CD14-positive monocyte (primary cell): ENCODE data around the gene AGAP1. TPM values are rescaled to one million over a fixed set of nuclear protein-coding genes. Genes with fewer than 3 reads are reported as not detected.

ENCODE experiments used
- DNase-seq, 3 donors: peaks; one replicate each; pipeline ENCODE4 v3.0.0-alpha.2; 2011 to 2022
- H2AFZ ChIP-seq: 2 replicates; pipeline ENCODE4 v1.6.0; 2012; ENCODE audit warnings: mild to moderate bottlenecking, low read depth, low read length, inconsistent platforms; ENCODE audit not compliant: insufficient read depth, poor library complexity, severe bottlenecking
- H3K27ac ChIP-seq, 2 donors: 1 replicate in 1 of 2; 2 replicates in 1 of 2; pipeline ENCODE4 v1.5.1; 2012 to 2013; ENCODE audit warnings: low read length in 2 of 2, control low read depth in 1 of 2, inconsistent platforms in 1 of 2, low read depth in 1 of 2, mild to moderate bottlenecking in 1 of 2
- H3K27me3 ChIP-seq, 2 donors: one replicate each; pipeline versions ENCODE4 v1.6.0 to v1.6.1; 2011 to 2013; ENCODE audit warnings: low read length in 2 of 2; ENCODE audit not compliant: control insufficient read depth in 2 of 2, insufficient read depth in 2 of 2
- H3K36me3 ChIP-seq, 2 donors: replicated peaks in 1 of 2; 1 replicate in 1 of 2; 2 replicates in 1 of 2; pipeline versions ENCODE4 v1.5.1 to v1.6.1; 2012 to 2013; ENCODE audit warnings: low read length in 2 of 2, control low read depth in 1 of 2, inconsistent platforms in 1 of 2, mild to moderate bottlenecking in 1 of 2; ENCODE audit not compliant: insufficient read depth in 2 of 2, control insufficient read depth in 1 of 2
- H3K4me1 ChIP-seq, 2 donors: 1 replicate in 1 of 2; 2 replicates in 1 of 2; pipeline versions ENCODE4 v1.5.1 to v1.6.1; 2012 to 2013; ENCODE audit warnings: low read length in 2 of 2, control low read depth in 1 of 2, inconsistent platforms in 1 of 2, mild to moderate bottlenecking in 1 of 2, moderate library complexity in 1 of 2; ENCODE audit not compliant: insufficient read depth in 2 of 2, control insufficient read depth in 1 of 2
- H3K4me2 ChIP-seq: replicated peaks from 2 replicates; pipeline ENCODE3; 2012; ENCODE audit warnings: low read length, moderate library complexity, mild to moderate bottlenecking; ENCODE audit not compliant: poor library complexity, severe bottlenecking; ENCODE audit errors: extremely low read depth
- H3K4me3 ChIP-seq, 3 experiments: fragments of 200-600 bp in 1 of 3; sonication (generic) in 1 of 3; replicated peaks in 1 of 3; 1 replicate in 2 of 3; 2 replicates in 1 of 3; pipeline ENCODE4 v1.5.1; 2011 to 2013; ENCODE audit warnings: low read length in 3 of 3, mild to moderate bottlenecking in 3 of 3, control low read depth in 2 of 3, low read depth in 2 of 3, inconsistent platforms in 1 of 3, moderate library complexity in 1 of 3
- H3K79me2 ChIP-seq: 2 replicates; pipeline ENCODE4 v1.6.0; 2012; ENCODE audit warnings: mild to moderate bottlenecking, control low read depth, inconsistent platforms, low read length, moderate library complexity; ENCODE audit not compliant: insufficient read depth
- H3K9ac ChIP-seq: 2 replicates; pipeline ENCODE4 v1.6.0; 2017; ENCODE audit warnings: low read length, mild to moderate bottlenecking; ENCODE audit not compliant: insufficient read depth, poor library complexity, severe bottlenecking
- H3K9me3 ChIP-seq, 2 donors: replicated peaks in 1 of 2; 1 replicate in 1 of 2; 2 replicates in 1 of 2; pipeline versions ENCODE4 v1.5.1 to v1.6.1; 2012 to 2013; ENCODE audit warnings: low read length in 2 of 2, control low read depth in 1 of 2; ENCODE audit not compliant: control insufficient read depth in 1 of 2, insufficient read depth in 1 of 2
- H4K20me1 ChIP-seq: 2 replicates; pipeline ENCODE4 v1.6.0; 2012; ENCODE audit warnings: mild to moderate bottlenecking, low read length, control low read depth, moderate library complexity; ENCODE audit not compliant: insufficient read depth
- H3K27ac Mint-ChIP-seq, 7 donors: one replicate each; pipeline ENCODE4 v1.8.0; 2020; ENCODE audit warnings: mild to moderate bottlenecking in 7 of 7, mixed read lengths in 7 of 7, moderate library complexity in 6 of 7, inconsistent platforms in 2 of 7
- H3K27me3 Mint-ChIP-seq, 3 donors: one replicate each; pipeline ENCODE4 v1.8.0; 2021 to 2022; ENCODE audit warnings: low read depth in 3 of 3, mild to moderate bottlenecking in 3 of 3, mixed read lengths in 3 of 3, moderate library complexity in 3 of 3, inconsistent platforms in 1 of 3
- H3K36me3 Mint-ChIP-seq, 2 donors: one replicate each; pipeline ENCODE4 v1.8.0; 2020; ENCODE audit warnings: mixed read lengths in 2 of 2, inconsistent platforms in 1 of 2, mild to moderate bottlenecking in 1 of 2
- H3K4me1 Mint-ChIP-seq: one replicate; pipeline ENCODE4 v1.8.0; 2020; ENCODE audit warnings: mild to moderate bottlenecking, mixed read lengths
- H3K4me3 Mint-ChIP-seq, 2 donors: one replicate each; pipeline ENCODE4 v1.8.0; 2020; ENCODE audit warnings: mild to moderate bottlenecking in 2 of 2, mixed read lengths in 2 of 2, moderate library complexity in 1 of 2
- H3K9me3 Mint-ChIP-seq, 7 donors: one replicate each; pipeline ENCODE4 v1.8.0; 2020 to 2022; ENCODE audit warnings: mixed read lengths in 7 of 7, mild to moderate bottlenecking in 6 of 7, moderate library complexity in 6 of 7, inconsistent platforms in 2 of 7
- CTCF ChIP-seq: fragments of 200-600 bp; IDR thresholded peaks from one replicate; pipeline ENCODE4 v1.8.0; 2022; ENCODE audit warnings: antibody characterized with exemption, mild to moderate bottlenecking
- WGBS: methylation state at CpG from one replicate; pipeline ENCODE4 v1.1.5; 2013; ENCODE audit warnings: missing lambda C conversion rate; ENCODE audit not compliant: insufficient coverage; 5-methylcytosine and 5-hydroxymethylcytosine counted together
- intact Hi-C, 2 donors: fragments of 100-400 bp; cut with micrococcal nuclease; formaldehyde crosslinking; loops; one replicate each; pipeline versions ENCODE4 v1.15.0 to v1.15.1; 2023
- polyA plus RNA-seq, 3 donors: library from polyadenylated mRNA; depleted of rRNA in 1 of 3; unstranded in 2 of 3; stranded (reverse) in 1 of 3; fragments of 300-500 nt in 2 of 3; fragments of >200 nt in 1 of 3; fragmentation: Illumina TruSeq in 2 of 3; gene quantifications; 1 replicate in 2 of 3; 2 replicates in 1 of 3; pipeline ENCODE4 v1.2.3, GENCODE V29; 2012 to 2021

Gene AGAP1
- polyA plus RNA-seq, 3 donors = 0.12 TPM; not detected in 2

- Mint-ChIP-seq H3K4me3 (no peak overlapping the region), H3K9me3 (peaks cover 0 to 3% (median 0%) of the 10 kb centered on the region in 7 donors), H3K27ac (no peak overlapping the region), H3K4me1 (no peaks in the 10 kb centered on the region), H3K36me3 (no peaks in the 10 kb centered on the region), H3K27me3 (peaks cover 9 to 14% (median 10%) of the 10 kb centered on the region in 3 donors)
- Histone ChIP-seq H3K9ac (no peak overlapping the region), H3K36me3 (no peaks in the 10 kb centered on the region), H3K4me1 (no peaks in the 10 kb centered on the region), H3K4me2 (no peak overlapping the region), H3K9me3 (no peaks in the 10 kb centered on the region), H2AFZ (no peak overlapping the region), H3K27me3 (no peaks in the 10 kb centered on the region), H4K20me1 (no peaks in the 10 kb centered on the region), H3K79me2 (no peaks in the 10 kb centered on the region), H3K27ac (no peak overlapping the region), H3K4me3 (no peak overlapping the region)
- no CpG with 5 or more reads among the region's 6 CpGs for WGBS
- no peak for TF ChIP-seq CTCF
- intact Hi-C loops = no loop called here
- DNase-seq = no peak
These were observed 153.4 kb downstream of the AGAP1 start for GRCh38 chr2:235647264-235647663.

GRCh38 chr2:235647877-235648276, 154.0 kb downstream of the AGAP1 start:
- Mint-ChIP-seq H3K4me1 (no peaks in the 10 kb centered on the region), H3K27me3 (peaks cover 6 to 14% (median 9%) of the 10 kb centered on the region in 3 donors), H3K4me3 (no peak overlapping the region), H3K27ac (no peak overlapping the region), H3K36me3 (no peaks in the 10 kb centered on the region), H3K9me3 (peaks cover 0 to 4% (median 0%) of the 10 kb centered on the region in 7 donors)
- WGBS = no CpG with 5 or more reads among the region's 3 CpGs
- no peak for DNase-seq
- Histone ChIP-seq H3K9ac (no peak overlapping the region), H3K36me3 (no peaks in the 10 kb centered on the region), H3K4me2 (no peak overlapping the region), H3K9me3 (no peaks in the 10 kb centered on the region), H3K79me2 (no peaks in the 10 kb centered on the region), H3K4me3 (no peak overlapping the region), H2AFZ (no peak overlapping the region), H4K20me1 (no peaks in the 10 kb centered on the region), H3K27ac (no peak overlapping the region), H3K27me3 (no peaks in the 10 kb centered on the region), H3K4me1 (no peaks in the 10 kb centered on the region)
- intact Hi-C loops = no loop called here
- no peak for TF ChIP-seq CTCF
